Brain microvascular endothelial cell (primary cell): ENCODE results near the gene SMPDL3A.
"Not testable (repeated sequence)": the region's sequence is repeated elsewhere in the genome, so short reads cannot be mapped to it uniquely, and the experiment has no call there.

Source experiments
- DNase-seq: peaks from one replicate; pipeline ENCODE4 v3.0.0-alpha.2; 2020
- H3K27ac ChIP-seq: fragments of 250-450 bp; sonication (Bioruptor Pico); 2 replicates; pipeline ENCODE4 v1.5.1; 2020; ENCODE audit warnings: mild to moderate bottlenecking, moderate library complexity
- H3K27me3 ChIP-seq: fragments of 250-450 bp; sonication (Bioruptor Pico); replicated peaks from 2 replicates; pipeline ENCODE4 v1.5.1; 2020; ENCODE audit warnings: mild to moderate bottlenecking
- H3K36me3 ChIP-seq: fragments of 250-450 bp; sonication (Bioruptor Pico); replicated peaks from 2 replicates; pipeline ENCODE4 v1.5.1; 2020; ENCODE audit warnings: mild to moderate bottlenecking
- H3K4me3 ChIP-seq: 2 replicates; pipeline ENCODE4 v1.5.1; 2011; ENCODE audit warnings: low read depth, mild to moderate bottlenecking, control low read depth, low read length, moderate library complexity
- CTCF ChIP-seq: IDR thresholded peaks from 2 replicates; pipeline ENCODE4 v1.5.1; 2011; ENCODE audit warnings: low read depth, mild to moderate bottlenecking, moderate library complexity, low read length, control low read depth, inconsistent platforms; ENCODE audit errors: missing control alignments
- in situ Hi-C: cut with HindIII; loops from 2 replicates; pipeline ENCODE4 v1.10.0; 2017; ENCODE audit warnings: low sequenced_read_pairs, low pct_ligation_motif_present

Gene SMPDL3A

GRCh38 chr6:122747573-122747972 is 41.5 kb upstream of the SMPDL3A start:
- TF ChIP-seq CTCF = no peak
- no peaks in the 10 kb centered on the region for H3K27me3 ChIP-seq
- H3K4me3 ChIP-seq = no peak overlapping the region
- DNase-seq = no peak
- H3K27ac ChIP-seq = no peak overlapping the region
- H3K36me3 ChIP-seq = no peaks in the 10 kb centered on the region
- in situ Hi-C loops = loop anchor here (25.0 kb wide), 1 partner anchor 90 kb away; no protein-coding TSS in a partner anchor

DNA sequence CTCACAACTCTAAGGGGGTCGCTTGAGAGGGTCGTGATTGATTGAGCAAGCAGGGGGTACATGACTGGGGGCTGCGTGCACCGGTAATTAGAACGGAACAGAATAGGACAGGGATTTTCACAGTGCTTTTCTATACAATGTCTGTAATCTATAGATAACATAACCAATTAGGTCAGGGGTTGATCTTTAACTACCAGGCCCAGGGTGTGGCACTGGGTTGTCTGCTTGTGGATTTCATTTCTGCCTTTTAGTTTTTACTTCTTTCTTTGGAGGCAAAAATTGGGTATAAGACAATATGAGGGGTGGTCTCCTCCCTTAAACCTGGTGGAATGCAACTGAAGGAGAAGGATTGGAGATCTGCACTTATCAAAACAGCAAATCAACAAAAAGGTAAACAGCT is 40.1 kb upstream of the SMPDL3A start:
- H3K27me3 ChIP-seq, DNase-seq, H3K36me3 ChIP-seq, H3K4me3 ChIP-seq, H3K27ac ChIP-seq: not testable (repeated sequence)
- in situ Hi-C loops = loop anchor here (25.0 kb wide), 1 partner anchor 88 kb away; no protein-coding TSS in a partner anchor

GRCh38 chr6:122749451-122750050 is 39.5 kb upstream of the SMPDL3A start:
- Histone ChIP-seq H3K27me3 (no peaks in the 10 kb centered on the region), H3K4me3 (no peak overlapping the region), H3K36me3 (no peaks in the 10 kb centered on the region), H3K27ac (no peak overlapping the region)
- in situ Hi-C loops = loop anchor here (25.0 kb wide), 1 partner anchor 88 kb away; no protein-coding TSS in a partner anchor
- TF ChIP-seq CTCF = no peak
- no peak for DNase-seq

DNA sequence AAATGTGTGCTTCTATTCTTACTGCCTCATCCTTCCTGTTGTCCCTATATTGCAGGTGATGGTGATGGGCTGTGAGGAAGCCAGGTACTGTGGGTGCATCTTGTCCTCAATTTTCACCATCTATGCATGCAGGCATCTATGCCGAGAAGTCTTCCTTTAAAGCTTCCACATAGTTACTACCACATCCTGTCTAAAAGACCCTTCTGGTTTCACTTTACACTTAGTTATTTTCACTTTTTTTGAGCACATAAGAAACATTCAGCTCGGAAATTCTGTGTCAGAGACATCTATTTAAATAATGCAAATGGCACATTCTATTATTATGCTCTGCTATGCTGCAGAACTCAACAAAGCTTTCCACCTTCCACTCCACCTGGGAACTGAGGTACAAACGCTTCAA is 37.7 kb upstream of the SMPDL3A start:
- no peak for TF ChIP-seq CTCF
- H3K27ac ChIP-seq = no peak overlapping the region
- H3K4me3 ChIP-seq = no peak overlapping the region
- in situ Hi-C loops = no loop called here
- no peak for DNase-seq
- no peaks in the 10 kb centered on the region for H3K27me3 ChIP-seq
- H3K36me3 ChIP-seq = no peaks in the 10 kb centered on the region

DNA sequence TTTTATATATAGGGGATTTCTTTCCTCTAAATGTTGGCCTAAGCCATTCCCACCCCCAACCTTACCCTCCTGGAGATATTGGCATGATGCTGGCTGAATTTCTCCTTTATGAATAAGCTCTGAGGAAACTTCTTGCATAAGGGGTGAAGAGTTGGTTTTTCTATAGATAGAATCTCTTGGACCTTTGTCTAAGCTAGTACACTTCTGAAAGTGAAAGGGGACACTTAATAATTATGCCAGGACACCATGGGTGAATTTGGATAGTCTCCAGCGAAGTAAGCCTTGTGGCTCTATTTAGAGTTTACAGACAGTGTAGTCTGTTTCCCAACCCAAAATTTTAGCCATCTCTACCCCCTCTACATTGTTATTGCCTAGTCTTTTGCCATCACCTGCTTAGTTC is 36.6 kb upstream of the SMPDL3A start:
- Histone ChIP-seq H3K27me3 (no peaks in the 10 kb centered on the region), H3K36me3 (no peaks in the 10 kb centered on the region), H3K4me3 (no peak overlapping the region), H3K27ac (no peak overlapping the region)
- in situ Hi-C loops = no loop called here
- no peak for DNase-seq
- TF ChIP-seq CTCF = no peak

DNA sequence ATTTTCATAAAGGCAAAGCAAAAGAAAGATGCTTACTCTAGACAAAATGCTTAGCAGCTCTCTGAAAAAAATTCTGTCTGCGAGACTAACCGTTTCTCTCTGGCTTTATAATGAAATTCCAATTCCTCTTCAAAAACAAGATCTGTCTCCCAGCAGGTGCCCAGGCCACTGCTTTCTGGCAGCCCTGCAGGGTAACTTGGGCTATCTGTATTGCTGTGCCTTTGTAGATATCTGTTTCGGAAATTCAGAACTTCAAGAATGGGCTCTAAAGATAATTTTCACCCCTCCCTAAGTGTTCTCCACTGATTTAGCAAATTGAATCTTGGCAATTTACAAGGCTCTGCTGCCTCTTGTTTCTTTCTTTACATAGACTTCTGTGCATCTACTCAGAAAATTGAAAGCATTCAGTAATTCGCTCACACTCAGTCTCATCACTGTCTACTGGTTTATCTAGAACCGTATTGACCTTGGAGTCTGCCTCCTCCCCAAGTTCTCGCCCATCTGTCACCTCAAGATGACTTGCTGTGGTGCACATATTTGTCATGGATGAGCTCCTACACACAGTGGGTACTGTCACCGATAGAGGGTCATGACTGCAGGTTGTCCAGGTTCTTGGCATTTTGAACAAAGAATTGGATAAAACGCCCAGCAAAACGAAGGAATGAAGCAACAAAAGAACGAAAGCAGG is 35.9 kb upstream of the SMPDL3A start:
- in situ Hi-C loops = no loop called here

More for the DNA sequence above, 35.9 kb upstream of the SMPDL3A start:
- DNase-seq = no peak
- Histone ChIP-seq H3K4me3 (no peak overlapping the region), H3K27ac (no peak overlapping the region), H3K36me3 (no peaks in the 10 kb centered on the region), H3K27me3 (no peaks in the 10 kb centered on the region)
- TF ChIP-seq CTCF = no peak
